Activated CD4-positive, alpha-beta T cell treated with anti-CD3 and anti-CD28 coated beads, Interleukin-2, amount 50 U/mL, for 1 hour (primary cell): ENCODE data around the gene SRGN.

Experiments used
- DNase-seq: peaks from one replicate; pipeline ENCODE4 v3.0.0-alpha.2; 2020

The SRGN gene

DNA sequence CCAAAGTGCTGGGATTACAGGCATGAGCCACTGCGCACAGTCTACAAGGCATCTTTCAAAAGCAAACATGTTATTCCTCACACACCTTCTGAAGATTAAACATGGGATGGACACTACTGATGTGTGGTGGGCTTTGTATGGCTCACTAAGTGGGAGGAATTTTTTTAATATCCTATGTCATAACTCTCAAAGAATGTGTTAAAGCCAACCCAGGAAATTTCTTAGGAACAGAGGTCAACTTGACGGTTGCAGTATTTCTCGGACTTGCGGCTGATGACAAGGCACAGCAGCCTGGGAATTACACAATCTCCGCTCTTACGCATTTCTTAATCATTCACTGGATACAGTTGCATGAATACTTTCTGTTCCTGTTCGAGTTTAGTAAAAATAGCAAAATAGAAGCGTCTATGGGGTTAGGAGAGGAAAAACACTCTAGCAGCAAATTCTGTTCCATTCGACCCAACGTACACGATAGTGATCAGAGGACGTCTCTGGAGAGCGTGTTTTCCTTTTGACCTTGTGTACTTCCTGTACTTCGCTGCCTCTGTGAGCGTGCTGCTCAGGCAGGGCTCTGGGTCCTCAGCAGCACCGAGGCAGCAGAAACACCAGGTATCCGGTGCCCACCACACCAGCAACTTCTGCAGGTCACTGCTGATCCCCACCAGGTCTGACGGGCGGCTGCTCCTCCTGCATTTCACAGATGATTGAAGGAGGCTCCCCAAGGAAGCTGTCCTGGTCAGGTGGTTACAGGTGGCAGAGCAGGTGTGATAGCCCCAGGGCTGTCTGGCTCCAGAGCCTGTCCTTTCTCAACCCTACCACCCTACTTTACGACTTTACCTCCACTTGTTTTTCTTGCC lies 26.4 kb upstream of the SRGN start:
- peak; percentile 32 for DNase-seq

DNA sequence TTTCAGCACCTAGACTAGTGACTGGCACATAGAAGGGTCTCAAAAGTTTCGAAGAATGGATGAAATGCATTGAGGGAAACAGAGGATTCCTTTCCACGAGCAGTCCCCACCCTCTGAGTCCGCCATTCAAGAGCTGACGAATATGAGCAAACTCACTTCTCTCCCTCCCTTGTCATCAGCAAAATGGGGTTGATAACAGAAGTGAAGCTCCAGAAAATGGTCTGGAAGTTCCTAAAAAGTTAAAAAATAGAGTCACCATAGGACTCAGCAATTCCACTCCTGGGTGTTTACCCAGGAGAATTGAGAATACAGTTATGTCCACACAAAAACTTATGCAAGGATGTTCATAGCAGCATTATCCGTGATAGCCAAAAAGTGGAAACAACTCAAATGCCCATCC lies 25.0 kb upstream of the SRGN start:
- no peak for DNase-seq

DNA sequence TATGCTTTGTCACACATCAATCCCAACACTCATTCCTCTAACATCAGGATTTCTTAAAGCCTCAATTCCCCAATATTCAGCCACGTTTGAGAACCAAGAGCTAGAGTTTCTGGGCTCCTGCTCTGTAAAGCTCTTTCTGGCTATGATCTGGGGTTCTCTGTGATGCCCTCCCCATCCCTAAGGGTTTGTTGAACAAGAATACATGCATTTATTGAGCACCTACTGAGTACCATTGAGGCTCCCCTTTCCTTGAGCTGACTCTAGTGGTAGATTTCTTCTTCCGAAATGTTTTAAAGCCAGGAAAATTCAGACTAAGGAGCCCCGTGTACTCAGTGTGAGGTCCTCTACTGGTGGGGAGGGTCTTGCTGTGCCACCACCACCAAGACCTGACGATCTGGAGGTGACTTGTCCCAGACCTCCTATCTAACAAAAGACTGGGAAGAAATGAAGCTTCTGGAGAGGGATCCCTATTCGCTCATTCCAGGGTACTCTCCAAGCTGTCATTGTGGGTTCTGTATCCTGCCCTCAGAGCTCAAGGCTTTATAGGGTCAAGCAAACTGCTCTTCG lies 23.1 kb upstream of the SRGN start:
- no peak for DNase-seq

DNA sequence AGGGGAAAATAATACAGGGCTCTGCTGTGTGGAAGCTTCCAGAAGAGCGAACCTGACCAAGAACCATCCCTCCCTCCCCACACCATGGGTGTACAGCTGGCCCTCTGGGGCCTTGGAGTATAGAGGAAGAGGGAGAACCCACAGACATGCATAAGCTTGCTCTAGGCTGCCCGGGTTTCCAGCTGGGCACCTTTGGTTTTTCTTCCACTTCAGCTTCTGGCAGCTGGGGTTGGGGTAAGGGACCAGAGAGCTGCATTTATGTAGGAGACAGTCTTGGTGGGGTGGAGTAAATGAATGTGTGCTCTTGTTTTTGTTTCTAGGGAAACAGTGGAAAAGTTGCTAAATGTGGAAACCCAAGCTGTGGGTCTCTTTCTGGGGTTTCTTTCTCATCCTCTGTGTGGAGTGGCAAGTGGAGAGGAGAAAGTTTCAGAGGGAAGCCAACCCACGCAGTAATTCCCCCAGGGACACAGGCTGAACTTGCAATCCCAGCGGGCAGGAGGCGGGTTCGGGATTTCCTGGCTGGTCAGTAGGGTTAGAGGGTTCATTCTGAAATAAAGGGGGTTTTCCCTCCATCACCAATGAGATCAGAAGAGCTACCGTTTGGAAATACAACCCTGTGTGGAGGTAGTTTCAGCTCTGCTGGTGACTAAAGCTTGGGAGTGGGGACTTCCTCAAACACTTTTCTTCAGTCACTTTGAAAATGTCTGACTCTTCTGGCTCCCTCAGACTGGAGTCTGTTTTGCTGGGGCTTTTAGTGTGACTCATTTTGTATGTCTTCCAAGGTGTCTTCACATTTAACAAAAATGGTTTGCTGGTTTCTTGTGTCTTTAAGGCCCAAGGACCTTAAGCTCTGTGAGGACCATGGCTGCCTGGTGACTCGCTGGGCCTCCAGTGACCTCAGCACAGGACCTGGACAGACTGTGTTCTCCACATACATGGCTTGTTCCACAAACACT lies 22.2 kb upstream of the SRGN start:
- DNase-seq, result no peak

DNA sequence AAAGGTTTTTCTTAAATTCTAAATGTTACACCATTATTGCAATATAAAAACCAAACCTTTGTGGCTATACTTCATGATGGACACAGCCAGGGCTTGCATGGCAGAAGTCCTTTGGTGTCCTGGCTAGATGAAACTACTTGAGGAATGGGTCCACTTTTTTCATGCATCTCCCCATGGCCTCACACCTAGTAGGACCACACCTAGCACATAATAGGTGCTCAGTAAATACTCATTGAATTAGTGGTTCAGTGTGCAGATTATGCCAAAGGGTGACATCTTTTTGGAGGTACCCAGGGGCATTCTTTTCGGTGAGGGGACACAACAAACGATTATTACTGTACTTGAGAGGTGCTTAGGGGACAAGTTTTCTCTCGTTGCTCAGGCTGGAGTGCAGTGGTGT lies 20.7 kb upstream of the SRGN start:
- DNase-seq, result no peak

- no peak for DNase-seq
These were observed 19.4 kb upstream of the SRGN start for GRCh38 chr10:69068549-69068948.

GRCh38 chr10:69069090-69070042 lies 18.5 kb upstream of the SRGN start:
- DNase-seq, result no peak

DNA sequence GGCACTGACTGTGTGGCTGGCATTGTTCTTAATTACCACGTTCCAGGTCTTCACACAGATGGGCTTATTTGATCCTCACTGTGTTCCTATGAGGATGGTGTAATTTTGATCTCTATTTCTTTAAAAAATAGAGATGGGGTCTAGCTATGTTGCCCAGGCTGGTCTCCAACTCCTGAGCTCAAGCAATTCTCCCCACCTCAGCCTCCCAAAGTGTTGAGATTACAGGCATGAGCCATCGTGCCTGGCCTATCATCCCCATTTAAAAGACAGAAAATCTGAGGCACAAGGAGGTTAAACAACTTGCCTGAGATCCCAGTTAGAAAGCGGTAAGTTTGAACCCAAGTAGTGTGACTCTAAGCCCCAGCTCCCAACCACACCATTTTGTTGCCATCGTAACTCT lies 17.0 kb upstream of the SRGN start:
- DNase-seq, result no peak

- no peak for DNase-seq
These were observed 16.3 kb upstream of the SRGN start for GRCh38 chr10:69071610-69072009.

GRCh38 chr10:69073026-69073425 lies 14.9 kb upstream of the SRGN start:
- DNase-seq, result no peak

- no peak for DNase-seq
These were observed 14.1 kb upstream of the SRGN start for GRCh38 chr10:69073736-69074364.

DNA sequence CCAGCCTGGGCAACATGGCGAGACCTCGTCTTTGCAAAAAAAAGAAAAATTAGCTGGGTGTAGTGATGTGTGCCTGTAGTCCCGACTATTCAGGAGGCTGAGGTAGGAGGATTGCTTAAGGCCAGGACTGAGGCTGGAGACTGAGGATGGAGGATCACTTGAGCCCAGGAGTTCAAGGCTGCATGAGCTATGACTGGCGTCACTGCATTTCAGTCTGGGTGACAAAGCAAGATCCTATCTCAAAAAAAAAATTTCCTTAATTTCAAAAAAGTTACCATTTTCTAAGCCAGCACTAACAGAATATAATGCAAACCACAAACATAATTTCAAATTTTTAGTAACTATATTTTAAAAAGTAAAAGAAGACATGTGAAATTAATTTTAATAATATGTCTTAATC lies 13.4 kb upstream of the SRGN start:
- no peak for DNase-seq

DNA sequence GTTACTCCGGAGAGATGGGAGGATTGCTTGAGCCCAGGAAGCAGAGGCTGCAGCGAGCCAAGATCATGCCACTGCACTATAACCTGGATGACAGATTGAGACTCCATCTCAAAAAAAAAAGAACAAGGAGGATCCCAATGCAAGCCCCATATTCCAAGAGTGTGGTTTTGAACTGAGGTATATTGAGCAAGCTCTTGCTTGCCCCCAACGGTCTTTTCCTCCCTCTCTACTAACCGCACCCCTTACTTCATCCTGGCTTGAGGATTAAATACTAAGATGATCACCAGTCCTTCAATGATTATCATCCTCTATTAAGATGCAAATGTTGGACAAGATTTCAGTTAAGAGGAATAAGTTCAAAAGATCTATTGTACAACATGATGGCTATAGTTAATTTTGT lies 12.5 kb upstream of the SRGN start:
- no peak for DNase-seq

- no peak for DNase-seq
These were observed 9.6 kb upstream of the SRGN start for GRCh38 chr10:69078311-69078710.

GRCh38 chr10:69080226-69080625 lies 7.7 kb upstream of the SRGN start:
- DNase-seq, result no peak

GRCh38 chr10:69086001-69086509 lies 1.8 kb upstream of the SRGN start:
- DNase-seq, result no peak

DNA sequence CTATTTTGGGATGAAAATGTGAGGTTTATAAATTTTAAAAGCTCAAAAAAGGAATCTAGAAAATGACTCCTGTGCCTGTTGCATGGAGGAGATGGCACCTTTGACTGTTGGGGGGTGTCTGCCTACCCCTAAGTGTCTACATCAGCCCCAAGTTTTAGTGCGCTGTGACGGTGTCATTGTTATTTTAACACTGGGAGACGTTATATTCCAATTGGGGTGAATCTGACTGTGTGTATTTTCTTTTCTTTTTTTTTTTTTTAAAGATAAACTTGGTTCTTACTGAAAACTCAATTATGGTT lies 517 bp downstream of the SRGN start:
- DNase-seq, result no peak

DNA sequence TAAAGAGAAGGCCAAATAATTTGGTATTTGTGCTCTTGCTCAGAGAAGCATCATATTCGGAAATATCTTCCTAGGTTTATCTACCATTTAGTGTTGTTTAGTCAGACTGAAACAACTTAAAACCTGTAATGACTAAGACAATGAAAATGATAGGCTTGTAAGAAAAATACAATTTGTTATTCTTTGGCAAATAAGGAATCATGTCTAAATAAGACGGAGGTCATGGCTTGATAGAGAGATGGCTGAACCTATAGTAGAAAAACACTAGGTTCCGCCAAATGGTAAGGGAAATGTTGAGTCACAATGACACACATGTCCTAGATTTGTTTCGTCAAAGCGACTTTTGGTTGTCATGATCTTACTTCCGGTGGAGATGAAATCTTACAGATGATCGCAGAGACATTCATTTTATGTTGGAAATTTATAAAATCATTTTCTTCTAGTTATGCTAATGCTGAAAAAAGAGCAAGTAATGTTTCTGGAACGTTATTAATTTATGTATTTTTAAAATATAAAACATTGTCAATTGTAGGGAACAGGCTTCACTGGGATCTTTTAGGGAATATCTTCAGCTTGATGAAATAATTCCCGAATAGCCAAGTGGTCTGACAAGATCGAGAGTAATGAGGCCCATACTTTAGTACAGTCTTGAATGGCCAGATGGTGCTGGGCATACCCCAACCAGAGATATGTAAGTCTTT lies 1.0 kb downstream of the SRGN start:
- DNase-seq, result no peak

GRCh38 chr10:69089638-69090599 lies 2.0 kb downstream of the SRGN start:
- peak; percentile 67 for DNase-seq

DNA sequence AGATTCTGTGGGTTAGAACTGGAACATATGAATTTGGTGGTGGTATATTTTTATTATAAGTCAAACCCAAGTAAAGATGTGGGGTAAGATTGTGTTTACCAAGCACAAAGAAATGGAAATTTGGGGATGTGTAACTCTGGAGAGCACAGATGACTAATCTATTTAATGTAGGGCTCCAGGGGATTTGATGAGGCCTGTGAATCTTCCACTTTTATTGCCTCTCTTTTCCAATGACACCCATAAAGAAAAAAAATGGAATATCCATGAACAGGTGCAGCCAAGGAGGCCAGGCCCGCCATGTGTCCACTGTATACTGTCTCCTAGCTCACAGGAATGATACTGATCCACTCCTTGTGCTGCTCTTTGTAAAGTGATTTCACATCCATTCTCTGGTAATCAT lies 2.8 kb downstream of the SRGN start:
- DNase-seq, result no peak
